Adrenal gland (tissue), 5 donors: ENCODE data around the gene LAMC2.

ENCODE experiments used
- POLR2A ChIP-seq, 2 donors: fragments of 450-650 bp; IDR thresholded peaks; one replicate each; pipeline ENCODE4 v1.6.1; 2017; ENCODE audit warnings: antibody characterized with exemption in 2 of 2, mild to moderate bottlenecking in 2 of 2, moderate library complexity in 1 of 2
- TF ChIP-seq, protein P1 (sequence below), 6 experiments: fragments of 450-650 bp in 4 of 6; fragments of 200-600 bp in 2 of 6; sonication (generic) in 1 of 6; IDR thresholded peaks; 1 replicate in 5 of 6; 2 replicates in 1 of 6; pipeline versions ENCODE4 v1.5.1 to v1.8.0; 2016 to 2021; ENCODE audit warnings: antibody characterized with exemption in 6 of 6, mild to moderate bottlenecking in 2 of 6, moderate library complexity in 1 of 6
- donor health status: DM: no; HTN: no; CAD: no.

DNA sequence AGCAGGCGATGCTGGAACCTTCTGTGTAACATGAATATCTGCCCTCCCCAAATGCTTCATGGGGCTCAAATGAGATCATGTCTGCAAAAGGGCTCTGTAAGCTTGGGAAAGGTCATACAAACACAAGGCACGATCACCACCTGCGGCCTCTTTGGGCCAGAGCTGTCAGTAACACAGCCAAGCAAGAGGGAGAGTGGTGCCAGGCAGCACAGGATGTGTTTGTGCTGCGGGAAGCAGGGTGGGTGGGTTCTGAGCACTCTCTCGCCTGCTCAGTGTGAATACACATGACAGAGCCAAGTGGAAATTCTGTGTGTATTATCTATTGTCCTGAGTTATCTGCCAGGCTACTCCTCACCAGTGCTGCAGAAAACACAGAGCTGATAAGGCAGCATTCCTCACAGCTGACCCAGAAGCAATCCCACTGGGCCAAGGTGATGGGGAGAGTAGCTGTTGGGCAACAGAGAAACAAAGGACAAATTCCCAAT, 101.2 kb downstream of the LAMC2 start:
- TF ChIP-seq, protein P1, sequence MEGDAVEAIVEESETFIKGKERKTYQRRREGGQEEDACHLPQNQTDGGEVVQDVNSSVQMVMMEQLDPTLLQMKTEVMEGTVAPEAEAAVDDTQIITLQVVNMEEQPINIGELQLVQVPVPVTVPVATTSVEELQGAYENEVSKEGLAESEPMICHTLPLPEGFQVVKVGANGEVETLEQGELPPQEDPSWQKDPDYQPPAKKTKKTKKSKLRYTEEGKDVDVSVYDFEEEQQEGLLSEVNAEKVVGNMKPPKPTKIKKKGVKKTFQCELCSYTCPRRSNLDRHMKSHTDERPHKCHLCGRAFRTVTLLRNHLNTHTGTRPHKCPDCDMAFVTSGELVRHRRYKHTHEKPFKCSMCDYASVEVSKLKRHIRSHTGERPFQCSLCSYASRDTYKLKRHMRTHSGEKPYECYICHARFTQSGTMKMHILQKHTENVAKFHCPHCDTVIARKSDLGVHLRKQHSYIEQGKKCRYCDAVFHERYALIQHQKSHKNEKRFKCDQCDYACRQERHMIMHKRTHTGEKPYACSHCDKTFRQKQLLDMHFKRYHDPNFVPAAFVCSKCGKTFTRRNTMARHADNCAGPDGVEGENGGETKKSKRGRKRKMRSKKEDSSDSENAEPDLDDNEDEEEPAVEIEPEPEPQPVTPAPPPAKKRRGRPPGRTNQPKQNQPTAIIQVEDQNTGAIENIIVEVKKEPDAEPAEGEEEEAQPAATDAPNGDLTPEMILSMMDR (IDR thresholded peaks at IDR 0.05) = no peak
- TF ChIP-seq POLR2A (IDR thresholded peaks at IDR 0.05) = no peak
